ENCODE measurements around the gene TASP1.

DNA sequence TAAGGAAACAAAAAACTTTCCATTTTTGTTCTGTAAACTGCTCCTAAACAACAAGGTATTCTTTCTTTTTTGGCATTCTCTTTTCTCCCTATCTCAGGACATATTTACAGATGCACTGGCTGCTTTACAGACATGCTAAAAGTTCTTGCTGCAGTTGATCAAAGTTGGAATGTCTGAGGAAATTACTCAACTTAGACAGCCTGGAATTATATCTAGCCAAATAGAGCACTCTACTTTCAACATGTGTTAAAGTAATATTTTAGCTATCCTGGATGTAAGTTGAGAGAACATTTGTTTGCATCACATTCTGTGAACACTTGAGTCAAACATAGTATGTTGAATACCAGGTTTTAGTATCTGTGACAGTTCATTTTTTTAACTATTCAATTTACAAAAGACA, 24.8 kb downstream of the TASP1 start:
- no peak for TF ChIP-seq POLR2A (IDR thresholded peaks at IDR 0.05)
- TF ChIP-seq, protein P1, sequence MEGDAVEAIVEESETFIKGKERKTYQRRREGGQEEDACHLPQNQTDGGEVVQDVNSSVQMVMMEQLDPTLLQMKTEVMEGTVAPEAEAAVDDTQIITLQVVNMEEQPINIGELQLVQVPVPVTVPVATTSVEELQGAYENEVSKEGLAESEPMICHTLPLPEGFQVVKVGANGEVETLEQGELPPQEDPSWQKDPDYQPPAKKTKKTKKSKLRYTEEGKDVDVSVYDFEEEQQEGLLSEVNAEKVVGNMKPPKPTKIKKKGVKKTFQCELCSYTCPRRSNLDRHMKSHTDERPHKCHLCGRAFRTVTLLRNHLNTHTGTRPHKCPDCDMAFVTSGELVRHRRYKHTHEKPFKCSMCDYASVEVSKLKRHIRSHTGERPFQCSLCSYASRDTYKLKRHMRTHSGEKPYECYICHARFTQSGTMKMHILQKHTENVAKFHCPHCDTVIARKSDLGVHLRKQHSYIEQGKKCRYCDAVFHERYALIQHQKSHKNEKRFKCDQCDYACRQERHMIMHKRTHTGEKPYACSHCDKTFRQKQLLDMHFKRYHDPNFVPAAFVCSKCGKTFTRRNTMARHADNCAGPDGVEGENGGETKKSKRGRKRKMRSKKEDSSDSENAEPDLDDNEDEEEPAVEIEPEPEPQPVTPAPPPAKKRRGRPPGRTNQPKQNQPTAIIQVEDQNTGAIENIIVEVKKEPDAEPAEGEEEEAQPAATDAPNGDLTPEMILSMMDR (IDR thresholded peaks at IDR 0.05): no peak

Measured in Peyer's patch (tissue), 4 donors.